Measurements from ENCODE around the gene PEAK1. TPM values are rescaled to one million over a fixed set of nuclear protein-coding genes. Genes with fewer than 3 reads are reported as not detected.

PEAK1 gene
- total RNA-seq, 2 donors from 2014 or later: 44.2 to 59.8 TPM

DNA sequence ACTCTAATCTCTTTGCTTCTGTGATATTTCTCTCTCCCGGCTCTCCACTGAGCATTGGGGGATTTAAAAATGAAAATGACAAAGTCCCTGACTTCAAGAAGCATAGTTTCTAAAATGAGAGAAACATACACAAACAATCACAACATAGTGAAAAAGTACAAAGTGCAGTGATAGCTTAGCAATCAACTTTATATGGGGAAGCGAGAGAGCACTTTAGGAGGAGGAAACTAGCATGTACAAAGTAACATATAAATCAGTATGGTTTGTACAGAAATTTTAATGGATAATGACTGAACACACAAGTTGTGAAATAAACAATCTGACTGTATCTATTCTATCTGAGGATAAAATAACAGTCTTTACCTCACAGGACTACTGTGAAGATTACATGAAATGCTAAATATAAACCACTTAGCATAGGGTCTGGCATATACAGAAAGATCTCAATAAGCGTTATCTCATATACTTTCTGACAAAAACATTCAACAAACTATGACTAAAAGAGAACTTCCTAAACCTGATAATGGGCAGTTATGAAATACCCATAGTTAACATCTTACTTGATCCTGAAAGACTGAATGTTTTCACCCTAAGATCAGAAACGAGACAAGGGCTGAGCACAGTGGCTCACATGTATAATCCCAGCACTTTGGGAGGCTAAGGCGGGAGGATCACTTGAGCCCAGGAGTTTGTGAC lies 61.2 kb downstream of the PEAK1 start:
- H3K27ac ChIP-seq: no peak overlapping the region
- H3K36me3 ChIP-seq: peaks cover 3% of the 10 kb centered on the region
- H3K9me3 ChIP-seq: no peaks in the 10 kb centered on the region
- H3K27me3 ChIP-seq: no peaks in the 10 kb centered on the region
- TF ChIP-seq CTCF (IDR thresholded peaks at IDR 0.05): no peak
- no peak overlapping the region for H3K4me3 ChIP-seq
- DNase-seq (ENCODE audit: low spot score): no peak
- peaks cover 0 to 13% of the 10 kb centered on the region in 2 donors for H3K4me1 ChIP-seq

DNA sequence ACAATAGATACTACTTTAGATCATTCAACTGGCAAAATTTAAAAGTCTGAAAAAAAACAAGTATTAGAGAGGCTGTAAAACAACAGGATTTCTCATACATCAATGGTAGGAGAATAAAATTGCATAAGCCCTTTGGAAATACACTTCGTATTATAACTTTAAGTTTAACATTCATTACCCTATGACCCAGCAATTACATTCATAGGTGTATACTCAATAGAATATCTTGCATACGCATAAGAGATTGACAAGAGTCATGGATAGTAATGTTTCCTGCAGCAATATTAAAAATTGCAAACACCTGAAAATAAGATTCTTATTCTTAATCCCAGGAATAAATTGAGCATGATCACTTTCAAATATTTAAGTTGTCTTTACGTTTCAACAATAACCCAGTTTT lies 63.6 kb downstream of the PEAK1 start:
- no peak for TF ChIP-seq CTCF (IDR thresholded peaks at IDR 0.05)
- H3K27ac ChIP-seq: no peak overlapping the region
- no peaks in the 10 kb centered on the region for H3K9me3 ChIP-seq
- H3K4me1 ChIP-seq: peaks cover 0 to 22% of the 10 kb centered on the region in 2 donors
- no peaks in the 10 kb centered on the region for H3K27me3 ChIP-seq
- no peaks in the 10 kb centered on the region for H3K36me3 ChIP-seq
- no peak overlapping the region for H3K4me3 ChIP-seq
- DNase-seq (ENCODE audit: low spot score): no peak

GRCh38 chr15:77355321-77355720 lies 64.6 kb downstream of the PEAK1 start:
- Histone ChIP-seq H3K4me3 (no peak overlapping the region), H3K36me3 (no peaks in the 10 kb centered on the region), H3K4me1 (peaks cover 0 to 27% of the 10 kb centered on the region in 2 donors), H3K27me3 (no peaks in the 10 kb centered on the region), H3K9me3 (no peaks in the 10 kb centered on the region), H3K27ac (no peak overlapping the region)
- TF ChIP-seq CTCF (IDR thresholded peaks at IDR 0.05): no peak
- DNase-seq (ENCODE audit: low spot score): no peak

DNA sequence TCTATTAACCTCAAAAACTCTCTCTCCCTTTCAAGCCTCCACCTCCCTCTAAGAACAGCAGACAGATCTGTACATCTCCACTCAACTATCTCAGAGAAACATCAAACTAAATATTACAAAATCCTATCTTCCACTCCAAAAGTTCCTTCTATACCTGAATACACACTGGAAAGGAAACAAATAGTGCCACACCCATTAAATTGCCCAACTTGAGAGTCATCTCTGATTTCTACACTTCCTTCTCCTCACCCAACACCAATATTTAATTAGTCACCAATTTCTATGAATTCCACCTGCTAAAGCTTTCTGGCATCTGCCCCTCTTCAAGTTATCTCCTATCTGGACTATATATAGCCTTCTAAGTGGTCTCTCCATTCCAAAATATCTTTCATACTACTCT lies 65.8 kb downstream of the PEAK1 start:
- no peak overlapping the region for H3K4me3 ChIP-seq
- DNase-seq (ENCODE audit: low spot score): no peak
- H3K27me3 ChIP-seq: no peaks in the 10 kb centered on the region
- no peak for TF ChIP-seq CTCF (IDR thresholded peaks at IDR 0.05)
- H3K9me3 ChIP-seq: no peaks in the 10 kb centered on the region
- H3K27ac ChIP-seq: no peak overlapping the region
- peaks cover 0 to 27% of the 10 kb centered on the region in 2 donors for H3K4me1 ChIP-seq
- H3K36me3 ChIP-seq: no peaks in the 10 kb centered on the region

DNA sequence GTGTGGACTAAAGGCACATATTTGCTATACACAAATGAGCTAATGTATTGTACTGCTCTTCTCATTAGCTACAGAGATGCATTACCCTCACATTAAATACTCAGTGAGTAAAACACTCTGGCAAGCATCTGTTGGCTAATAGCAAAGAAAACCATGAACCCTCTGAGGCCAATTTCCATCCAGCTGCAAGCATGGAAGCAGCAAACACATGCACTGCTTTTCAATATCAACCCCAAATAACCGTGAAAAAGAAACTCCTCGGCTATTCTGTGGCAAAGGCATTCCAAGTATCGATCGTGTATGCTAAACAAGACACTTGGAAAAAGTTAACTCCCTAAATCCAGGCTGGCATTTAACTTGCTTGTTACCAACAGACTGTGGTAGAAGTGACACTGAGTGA lies 67.0 kb downstream of the PEAK1 start:
- Histone ChIP-seq H3K4me3 (no peak overlapping the region), H3K4me1 (peaks cover 0 to 26% of the 10 kb centered on the region in 2 donors), H3K27me3 (no peaks in the 10 kb centered on the region), H3K36me3 (no peaks in the 10 kb centered on the region), H3K9me3 (no peaks in the 10 kb centered on the region), H3K27ac (no peak overlapping the region)
- TF ChIP-seq CTCF (IDR thresholded peaks at IDR 0.05): no peak
- no peak for DNase-seq (ENCODE audit: low spot score)

DNA sequence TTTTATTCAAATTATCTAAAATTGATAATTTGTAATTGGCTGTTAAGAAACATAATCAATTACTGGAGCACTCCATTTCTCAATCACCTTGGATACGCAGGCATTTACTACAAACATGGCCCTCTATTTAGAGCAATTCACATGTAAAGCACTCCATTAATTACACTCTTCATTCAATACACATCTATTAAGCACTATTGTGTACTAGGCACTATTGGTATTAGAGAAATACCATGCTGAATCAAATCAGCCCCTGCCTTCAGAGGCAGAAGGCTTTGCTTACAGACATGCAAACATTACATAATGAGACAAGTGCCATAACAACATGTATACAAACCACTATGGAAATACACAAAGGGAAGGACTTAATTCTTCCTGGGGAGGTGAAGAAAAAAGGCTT lies 69.1 kb downstream of the PEAK1 start:
- Histone ChIP-seq H3K4me3 (no peak overlapping the region), H3K4me1 (peaks cover 0 to 35% of the 10 kb centered on the region in 2 donors), H3K27me3 (no peaks in the 10 kb centered on the region), H3K27ac (no peak overlapping the region), H3K9me3 (no peaks in the 10 kb centered on the region), H3K36me3 (no peaks in the 10 kb centered on the region)
- TF ChIP-seq CTCF (IDR thresholded peaks at IDR 0.05): no peak
- no peak for DNase-seq (ENCODE audit: low spot score)
